ENCODE data around the gene QSOX2.

DNA sequence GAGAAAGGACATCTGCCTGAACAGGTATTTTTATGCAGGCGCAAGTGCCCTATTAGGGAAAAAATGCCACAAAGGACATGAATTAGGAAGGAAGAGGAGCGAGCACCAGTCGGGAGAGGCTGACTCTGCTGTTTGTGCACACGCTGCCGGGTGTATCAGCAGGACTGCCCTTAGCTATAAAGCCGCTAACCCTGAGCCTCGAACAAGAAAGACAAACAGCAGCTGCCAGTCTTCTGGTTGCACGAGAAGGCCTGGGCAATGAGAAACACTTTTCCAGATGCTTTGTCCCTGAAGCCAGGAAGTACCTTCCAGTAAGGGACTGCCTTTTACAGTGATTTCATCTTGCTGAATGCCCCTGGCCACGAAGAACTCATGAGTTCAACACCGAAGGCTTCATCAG, 12.6 kb downstream of the QSOX2 start:
- TF ChIP-seq CTCF (conservative IDR thresholded peaks at IDR 0.05), result no peak
- no peak for TF ChIP-seq EZH2 (IDR thresholded peaks at IDR 0.05; ENCODE audit: low read depth)
